Ammon's horn (tissue), 1 donor: Measurements from ENCODE around the gene PEX5.

Experiments
- DNase-seq: peaks from one replicate; pipeline ENCODE4 v3.0.0-alpha.2; 2016; ENCODE audit warnings: low spot score

The PEX5 gene

DNA sequence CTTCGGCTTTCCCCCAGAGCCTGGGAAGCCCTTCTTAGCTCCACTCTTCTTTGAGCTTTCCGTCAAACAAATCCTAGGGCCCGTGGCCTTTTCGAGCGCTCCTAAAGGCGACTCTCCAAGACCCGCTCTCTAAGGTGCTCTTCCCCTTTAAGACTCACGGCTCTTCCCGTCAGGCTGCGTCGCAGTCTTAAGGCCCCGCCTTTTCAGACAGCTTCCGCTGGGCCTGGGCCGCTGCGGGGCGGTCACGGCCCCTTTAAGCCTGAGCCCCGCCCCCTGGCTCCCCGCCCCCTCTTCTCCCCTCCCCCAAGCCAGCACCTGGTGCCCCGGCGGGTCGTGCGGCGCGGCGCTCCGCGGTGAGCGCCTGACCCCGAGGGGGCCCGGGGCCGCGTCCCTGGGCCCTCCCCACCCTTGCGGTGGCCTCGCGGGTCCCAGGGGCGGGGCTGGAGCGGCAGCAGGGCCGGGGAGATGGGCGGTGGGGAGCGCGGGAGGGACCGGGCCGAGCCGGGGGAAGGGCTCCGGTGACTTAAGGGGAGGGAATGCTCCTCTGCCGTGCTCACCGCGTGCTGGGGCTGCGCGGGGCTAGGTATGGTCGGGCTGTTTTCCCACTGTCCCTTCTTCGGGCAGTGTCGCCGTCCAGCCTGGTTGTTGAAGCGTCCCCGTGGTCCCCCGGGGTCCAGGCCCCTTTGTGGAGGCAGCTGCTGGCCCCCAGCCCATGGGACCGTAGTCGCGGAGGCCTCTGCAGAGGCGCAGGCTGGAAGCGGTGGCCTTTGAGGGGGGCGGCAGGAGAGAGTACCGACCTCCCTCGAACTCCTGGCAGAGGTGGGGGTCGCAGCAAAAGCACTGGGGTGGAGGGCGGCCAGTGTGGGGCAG, at the start of gene PEX5:
TSS of gene PEX5 (plus strand) at position 289 of the 870 bp plus-strand sequence. CDS start 692 bp downstream, outside the sequence.
- DNase-seq, result peak; percentile 96

DNA sequence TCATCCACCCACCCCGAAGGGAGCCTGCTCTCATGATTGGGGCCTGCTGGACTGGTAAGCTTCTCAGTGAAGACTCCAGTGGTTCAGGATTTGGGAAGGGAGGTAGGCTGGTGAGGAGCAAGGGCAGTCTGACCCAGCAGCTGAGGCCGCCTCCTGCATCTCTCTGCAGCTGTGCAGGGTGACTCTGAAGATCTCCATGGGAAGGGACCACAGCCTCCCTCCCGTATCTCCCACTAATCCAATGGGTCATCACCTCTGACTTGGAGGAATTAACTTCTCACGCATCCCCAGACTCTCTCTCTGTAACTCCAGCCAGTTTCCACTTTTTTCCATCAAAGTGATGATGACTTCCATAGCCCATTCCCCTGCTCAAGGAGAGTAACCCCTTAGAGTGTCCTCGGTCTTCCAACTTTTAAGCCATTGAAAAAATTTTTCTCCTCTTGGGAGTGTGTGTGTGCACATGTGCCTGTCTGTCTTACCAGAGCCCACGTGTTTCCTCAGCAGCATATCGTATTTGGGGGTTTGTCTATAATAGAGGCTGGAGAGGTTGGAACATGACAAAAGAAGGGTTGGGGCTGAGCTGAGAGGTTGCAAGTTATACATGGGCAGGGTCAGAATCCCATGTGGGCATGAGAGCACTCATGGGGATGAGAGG, 48.0 kb upstream of the PEX5 start:
- DNase-seq, result no peak

DNA sequence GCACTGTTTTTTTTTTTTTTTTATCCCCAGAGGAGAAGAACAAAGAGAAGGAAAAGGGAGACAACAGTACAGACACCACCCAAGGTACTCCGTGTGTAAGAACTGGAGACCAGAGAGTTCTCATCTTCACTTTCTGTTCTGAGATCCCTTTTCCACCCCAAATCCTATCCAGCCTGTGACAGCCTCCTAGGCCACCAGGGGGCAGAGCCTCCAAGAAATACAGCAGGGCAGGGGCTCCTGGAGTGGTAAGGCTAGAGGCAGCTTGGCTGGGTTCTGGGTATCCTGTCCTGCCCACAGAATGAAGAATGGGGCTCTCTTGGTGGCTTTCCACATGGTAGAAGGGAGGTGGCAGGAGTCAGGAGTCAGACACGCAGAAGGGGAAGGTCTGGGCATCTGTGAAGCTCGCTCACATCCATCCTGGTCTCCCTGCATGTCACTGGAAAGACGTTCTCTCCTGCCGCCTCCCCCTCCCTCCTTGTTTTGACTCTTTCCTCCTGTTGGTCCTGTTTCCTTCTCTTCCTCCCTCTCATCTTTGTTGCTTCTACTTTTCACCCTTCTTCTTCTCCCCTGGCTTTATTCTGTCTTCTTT, 47.3 kb upstream of the PEX5 start:
- peak; percentile 45 for DNase-seq

DNA sequence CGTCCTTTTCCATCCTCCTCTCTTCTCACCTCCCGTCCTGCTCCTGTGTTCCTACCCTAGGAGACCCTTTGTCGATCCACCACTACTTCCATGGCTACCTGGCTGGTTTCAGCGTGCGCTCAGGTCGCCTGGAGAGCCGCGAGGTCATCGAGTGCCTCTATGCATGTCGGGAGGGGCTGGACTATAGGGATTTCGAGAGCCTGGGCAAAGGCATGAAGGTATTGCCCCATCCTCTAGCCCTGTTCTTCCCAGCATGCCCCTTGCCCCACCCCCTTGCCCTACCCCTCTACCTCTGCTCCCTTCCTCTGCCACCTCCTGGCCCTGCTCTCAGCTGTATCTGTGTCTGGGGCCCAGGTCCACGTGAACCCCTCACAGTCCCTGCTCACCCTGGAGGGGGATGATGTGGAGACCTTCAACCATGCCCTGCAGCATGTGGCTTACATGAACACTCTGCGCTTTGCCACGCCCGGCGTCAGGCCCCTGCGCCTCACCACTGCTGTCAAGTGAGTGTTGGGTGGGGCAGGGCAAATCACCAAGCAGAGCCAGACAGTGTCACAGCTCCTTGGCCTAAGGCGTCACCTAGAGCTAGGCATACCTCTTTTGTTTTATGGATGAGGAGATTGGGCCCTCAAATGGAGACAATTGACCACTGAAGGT, 46.5 kb upstream of the PEX5 start:
- no peak for DNase-seq

DNA sequence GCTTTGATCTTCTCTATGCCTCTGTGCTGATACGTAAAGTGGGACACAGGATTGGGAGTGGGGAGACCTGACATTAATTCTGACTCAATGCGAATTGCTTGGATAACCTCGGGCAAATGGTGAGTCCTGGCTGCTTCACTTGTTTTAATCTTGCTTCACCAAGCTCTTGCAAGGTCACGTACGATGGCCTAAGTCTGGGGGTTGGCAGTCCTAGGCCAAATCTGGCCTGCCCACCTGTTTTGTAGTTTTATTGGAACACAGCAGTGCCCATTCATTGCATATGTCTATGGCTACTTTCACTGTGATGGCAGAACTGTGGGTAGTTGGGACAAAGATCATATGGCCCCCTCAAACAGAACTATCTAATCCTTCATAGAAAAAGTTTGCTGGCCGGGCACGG, 45.9 kb upstream of the PEX5 start:
- no peak for DNase-seq

DNA sequence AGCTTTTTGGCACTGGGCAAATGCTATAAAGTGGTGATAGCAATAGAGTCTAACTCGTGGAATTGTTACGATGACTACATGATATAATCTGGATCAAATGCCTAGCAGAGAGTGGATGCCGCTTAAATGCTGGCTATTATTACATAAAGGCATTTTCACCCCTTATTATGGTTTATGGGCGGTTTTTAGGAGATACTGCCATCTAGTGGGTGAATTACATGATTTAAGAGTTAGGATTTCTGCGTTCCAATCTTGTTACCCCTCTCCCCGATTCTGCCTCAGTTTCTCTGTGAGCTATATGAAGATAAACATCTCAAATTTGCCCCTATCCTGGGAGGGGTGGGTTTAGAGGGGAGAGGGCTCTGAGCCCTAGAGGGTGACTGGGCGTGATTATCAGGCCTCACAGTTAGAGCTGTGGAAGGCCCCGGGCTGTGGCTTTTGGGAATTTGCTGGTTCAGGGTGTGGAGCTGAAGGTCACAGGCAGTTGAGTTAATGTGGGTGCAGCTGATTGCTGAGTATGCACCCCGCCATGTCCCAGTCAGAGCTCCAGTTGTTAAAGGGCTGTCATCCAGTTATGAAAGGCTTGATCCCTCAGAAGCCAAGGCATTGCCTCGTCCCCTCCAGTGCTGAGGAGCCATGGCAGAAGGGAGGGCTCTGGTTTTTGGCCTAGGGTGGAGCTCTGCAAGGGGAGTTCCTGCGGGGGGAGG, 44.9 kb upstream of the PEX5 start:
- no peak for DNase-seq

DNA sequence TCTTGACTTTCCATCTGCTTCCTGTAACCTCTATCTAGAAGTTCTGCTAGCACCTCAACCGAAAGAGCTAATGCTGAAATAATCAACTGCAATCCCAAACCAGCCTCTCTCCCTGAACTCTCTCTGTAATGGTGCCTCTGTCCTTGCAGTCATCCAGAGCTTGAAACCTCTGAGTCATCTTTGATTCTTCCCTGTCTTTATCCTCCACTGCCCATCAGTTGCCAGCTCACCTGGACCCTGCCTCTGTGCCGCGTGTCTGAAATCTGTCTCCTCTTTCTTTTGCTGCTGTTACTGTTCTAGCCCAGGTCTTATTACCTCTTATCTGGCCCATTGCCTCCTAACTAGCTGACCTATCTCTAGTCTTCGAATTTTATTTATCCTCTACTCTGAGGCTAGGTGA, 43.8 kb upstream of the PEX5 start:
- DNase-seq, result no peak

DNA sequence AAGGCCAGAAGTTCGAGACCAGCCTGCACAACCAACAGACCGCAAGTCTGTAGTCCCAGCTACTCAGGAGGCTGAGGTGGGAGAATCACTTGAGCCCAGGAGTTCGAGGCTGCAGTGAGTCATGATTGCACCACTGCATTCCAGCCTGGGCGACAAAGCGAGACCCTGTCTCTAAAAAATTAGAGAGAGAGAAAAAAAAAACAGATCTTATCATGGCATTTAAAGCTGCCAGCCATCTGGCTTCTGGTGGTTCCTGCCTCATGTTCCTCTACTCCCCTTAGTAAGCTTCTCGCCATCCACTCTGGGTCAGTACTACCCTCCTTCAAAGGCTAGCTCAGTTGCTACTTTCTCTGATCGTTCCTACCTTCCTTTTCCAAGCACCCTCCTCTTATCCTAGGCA, 43.3 kb upstream of the PEX5 start:
- DNase-seq, result no peak

DNA sequence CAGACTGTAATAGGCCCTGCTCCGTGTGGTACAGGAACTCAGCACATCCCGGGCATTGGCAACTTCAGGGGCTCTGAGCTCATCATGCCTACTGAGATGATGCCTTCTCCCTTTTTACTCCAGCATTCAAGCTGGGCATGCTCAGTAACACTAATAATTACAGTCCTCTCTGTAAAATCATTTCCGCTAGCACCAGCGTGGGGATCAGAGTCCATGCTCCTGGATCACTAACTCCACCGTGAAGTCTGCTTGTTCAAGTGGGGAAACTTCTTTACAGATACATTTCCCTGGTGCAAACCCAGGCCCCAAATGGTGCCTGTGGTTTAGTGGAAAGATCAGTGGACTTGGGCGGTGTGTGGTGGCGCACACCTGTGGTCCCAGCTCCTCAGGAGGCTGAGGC, 42.6 kb upstream of the PEX5 start:
- DNase-seq, result no peak

DNA sequence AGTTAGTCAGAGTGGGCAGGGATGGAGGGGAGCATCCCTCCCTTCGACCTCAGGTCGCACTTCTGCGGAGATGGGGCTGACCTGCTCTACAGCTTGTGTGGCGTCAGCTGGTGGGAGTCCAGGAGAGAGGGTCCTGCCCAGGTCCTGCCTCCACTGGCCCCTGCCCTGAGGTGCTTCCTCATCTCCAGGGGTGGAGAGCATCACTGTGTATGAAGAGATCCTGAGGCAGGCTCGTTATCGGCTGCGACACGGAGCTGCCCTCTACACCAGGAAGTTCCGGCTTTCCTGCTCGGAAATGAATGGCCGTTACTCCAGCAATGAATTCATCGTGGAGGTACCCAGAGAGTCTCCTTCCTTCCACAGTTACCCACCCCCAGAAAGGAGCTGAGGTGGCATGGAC, 39.1 kb upstream of the PEX5 start:
- DNase-seq, result no peak

DNA sequence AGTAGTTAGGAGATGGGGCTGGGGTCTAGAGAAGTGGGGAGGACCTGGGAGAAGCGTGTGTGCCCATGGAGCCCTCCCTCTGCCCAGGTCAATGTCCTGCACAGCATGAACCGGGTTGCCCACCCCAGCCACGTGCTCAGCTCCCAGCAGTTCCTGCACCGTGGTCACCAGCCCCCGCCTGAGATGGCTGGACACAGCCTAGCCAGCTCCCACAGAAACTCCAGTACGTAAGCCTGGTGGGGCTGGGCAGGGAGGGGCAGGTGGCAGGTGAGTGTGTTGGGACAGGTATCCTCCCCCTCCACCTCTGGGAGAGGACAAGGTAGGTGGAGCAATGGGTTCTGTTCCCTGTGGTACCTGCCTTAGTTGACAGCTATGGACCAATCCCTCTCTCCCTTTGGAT, 38.6 kb upstream of the PEX5 start:
- no peak for DNase-seq

DNA sequence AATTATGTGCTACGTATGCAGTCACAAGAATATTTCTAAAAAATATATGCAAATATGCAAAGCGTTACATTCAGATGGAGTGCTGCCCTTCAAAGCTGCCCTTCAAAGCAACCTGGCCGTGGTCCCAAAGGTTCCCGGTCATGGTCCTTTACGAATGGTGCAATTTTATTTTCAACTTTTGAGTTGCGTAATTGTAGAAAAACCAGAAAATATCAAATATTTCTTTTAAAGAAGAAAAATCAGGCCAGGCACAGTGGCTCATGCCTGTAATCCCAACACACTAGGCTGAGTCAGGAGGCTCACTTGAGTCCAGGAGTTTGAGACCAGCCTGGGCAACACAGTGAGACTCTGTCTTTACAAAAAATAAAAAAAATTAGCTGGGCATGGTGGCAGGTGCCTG, 38.0 kb upstream of the PEX5 start:
- no peak for DNase-seq

DNA sequence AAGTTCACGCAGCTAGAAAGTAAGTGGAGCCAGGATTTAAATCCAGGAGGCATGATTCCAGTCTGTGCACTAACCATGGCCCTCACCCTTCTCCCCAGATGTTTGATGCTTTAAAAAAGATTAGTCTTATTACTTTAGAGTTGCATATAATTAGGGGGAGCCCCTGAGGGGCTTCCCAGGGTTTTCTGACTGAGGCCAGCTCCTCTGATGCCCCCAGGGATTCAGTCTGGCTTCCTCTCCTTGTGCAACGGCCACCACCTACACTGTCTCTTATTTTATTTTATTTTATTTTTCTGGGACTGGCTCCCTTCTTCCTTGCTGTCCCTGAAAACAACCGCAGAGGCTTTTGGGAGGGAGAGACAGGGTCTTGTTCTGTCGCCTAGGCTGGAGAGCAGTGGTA, 36.7 kb upstream of the PEX5 start:
- DNase-seq, result no peak

DNA sequence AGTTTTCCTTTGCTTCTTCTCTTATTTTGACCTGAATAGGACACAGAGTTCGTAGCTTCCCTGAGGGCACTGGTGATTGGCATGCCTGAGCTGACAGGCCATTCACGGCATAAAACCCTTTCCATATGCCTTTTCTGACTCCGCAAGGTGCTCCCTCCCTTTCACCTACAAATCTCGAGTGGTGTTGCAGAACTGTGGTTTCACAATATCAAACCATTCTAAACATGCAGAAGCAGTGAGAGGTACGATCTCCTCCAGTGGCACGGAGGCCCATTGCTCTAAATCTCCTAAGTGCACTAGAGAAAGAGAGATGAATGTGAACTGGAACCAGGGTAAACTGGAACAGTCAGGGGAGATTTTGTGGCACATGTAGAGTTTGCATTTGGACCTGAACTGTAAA, 35.4 kb upstream of the PEX5 start:
- DNase-seq, result no peak

DNA sequence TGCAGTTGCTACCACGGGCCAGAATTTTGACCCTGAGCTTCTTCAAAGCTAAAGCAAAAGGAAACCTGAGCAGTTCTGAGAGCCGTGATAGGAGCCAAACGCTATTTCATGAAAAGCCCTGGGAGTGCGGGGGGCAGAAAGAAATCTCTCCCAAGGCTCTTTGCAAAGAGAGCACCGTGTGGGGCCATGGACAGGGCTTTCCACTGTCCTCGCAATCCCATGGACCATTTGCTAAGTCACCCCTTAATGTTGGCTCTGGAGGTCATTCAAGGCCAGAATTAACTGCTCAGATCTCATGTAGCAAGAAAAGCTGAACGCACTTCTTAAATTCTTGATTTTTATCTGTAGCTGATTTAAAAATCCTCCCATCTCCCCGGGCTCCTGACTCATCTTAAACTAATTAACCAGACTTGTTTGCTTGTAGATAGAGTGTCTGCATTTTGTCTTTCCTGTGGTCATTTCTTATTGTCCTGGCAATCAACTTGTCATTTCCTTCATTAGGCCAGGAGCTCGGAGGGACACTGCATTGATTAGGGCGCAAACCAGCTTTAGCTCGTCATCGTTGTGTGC, 34.5 kb upstream of the PEX5 start:
- no peak for DNase-seq

DNA sequence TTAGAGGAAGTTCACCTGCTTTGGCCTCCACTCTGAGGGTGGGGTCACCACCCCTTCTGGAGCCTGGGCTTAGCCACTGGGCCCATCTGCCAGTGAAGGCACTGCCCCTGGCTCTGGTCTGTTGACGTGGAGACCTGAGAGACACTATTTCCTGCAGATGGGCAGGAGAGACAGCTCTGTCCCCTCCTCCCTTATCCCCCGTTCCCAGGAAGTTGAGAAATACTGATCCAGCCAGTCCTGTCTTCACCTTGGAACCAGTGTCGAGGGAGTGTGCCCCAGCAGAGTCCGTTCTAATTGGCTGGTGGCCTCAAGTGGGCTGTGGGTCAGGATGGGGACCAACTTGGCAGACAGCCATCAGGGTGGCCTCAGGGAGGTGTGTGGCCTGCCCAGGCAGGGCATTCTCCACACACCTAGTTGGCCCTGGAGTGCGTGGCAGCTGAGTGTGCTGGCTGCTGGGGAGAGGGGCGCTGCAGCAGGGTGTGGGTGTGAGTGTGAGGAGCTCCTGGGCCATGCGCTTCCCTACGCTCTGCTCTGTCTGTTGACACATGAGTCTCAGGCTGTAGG, 33.9 kb upstream of the PEX5 start:
- no peak for DNase-seq

DNA sequence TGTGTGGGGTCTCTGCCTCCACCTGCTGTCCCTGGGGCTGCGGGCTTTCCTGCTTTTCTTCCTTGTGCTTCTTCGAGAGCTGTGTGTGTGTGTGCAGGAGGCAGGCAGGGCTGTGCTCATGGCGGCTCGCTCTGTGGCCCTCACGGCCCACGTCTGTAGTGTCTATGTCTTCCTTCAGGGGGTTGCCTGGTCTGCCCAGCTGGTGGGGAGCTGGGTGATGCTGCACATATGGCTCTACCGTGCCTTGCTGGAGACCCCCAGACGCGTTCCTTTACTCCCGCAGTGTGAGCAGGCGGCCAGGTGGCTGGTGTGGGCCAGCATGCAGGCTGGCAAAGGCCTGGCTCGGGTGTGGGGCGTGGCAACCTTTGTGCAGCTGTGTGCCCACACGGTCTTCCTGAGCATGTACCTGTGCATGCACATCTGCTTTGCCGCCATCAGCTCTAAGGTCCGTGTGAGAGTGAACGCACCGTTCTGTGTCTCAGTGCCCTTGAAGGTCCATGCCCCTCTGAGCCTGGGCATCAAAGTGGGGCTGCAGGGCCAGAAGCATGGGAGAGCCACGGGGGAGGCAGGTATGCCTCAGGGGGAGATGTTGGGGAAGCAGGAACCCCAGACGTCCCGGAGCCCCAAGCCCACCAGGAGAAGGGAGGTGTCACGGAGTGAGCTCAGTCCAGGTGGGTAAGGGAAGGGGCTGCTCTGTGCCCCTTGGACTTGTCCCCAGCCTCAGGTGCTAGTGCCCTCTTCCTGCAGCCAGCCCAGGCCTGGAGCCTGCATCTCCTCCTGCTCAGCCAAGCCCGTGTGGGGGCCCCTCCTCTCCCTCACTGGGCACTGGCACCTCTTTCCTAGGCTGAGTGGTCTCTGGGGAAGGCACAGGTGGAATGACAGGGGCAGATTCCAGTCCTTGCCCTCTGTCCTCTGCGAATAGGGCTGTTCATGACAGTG, 33.0 kb upstream of the PEX5 start:
- no peak for DNase-seq

DNA sequence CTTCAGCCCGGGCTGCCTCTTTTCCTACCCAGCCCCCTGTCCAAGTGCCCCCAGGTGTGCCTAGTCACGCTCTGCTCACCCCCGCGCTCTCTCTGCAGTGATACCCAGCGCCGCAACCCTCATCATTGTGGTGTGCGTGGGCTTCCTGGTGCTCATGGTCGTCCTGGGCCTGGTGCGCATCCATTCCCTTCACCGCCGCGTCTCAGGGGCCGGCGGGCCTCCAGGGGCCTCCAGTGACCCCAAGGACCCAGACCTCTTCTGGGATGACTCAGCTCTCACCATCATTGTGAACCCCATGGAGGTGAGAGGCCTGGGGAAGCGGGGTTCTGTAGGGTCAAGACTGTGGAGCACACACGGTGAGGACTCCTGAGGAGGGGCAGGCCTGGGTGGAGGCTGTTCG, 32.1 kb upstream of the PEX5 start:
- DNase-seq, result no peak

DNA sequence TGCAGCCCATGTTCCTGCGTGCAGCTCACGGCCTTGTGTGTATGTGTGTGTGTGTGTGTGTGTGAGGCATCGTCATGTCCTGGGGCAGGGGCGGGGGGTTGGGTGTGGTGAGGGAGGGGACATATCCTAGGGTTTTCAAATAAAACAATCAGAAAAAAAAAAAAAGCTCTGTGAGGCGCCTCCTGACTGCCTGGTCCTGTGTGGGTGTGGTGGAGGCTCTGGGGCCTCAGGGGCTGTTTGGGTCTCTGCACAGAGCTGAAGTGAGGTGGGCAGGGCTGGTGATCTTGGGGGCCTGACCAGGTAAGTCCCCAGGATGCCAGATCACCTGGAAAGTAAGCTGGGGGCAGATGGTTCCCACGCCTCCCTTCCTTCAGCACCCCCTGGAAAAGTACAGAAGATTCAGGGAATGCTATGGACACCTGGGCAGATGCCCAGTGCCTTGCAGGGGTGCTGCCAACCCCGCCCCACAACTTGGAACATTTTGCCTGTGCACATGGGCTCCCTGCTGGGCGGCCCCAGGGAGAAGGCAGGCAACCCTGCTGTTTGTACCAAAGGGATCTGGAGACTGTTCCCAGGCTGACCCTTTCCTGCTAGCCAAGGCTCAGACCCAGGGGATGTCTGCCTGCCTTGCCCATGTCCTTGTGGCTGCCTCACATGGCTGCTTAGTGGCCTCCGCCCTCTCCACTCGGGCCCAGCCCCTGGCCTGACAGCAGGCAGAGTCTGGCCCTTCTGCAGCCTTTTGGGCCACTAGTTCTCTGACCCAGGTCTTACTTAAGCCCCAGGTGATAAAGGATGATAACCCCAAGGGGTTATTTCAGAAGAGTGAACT, 30.5 kb upstream of the PEX5 start:
- no peak for DNase-seq
